Erythroblast (primary cell): Measurements from ENCODE around the gene PTPRN2.

Experiments
- GATA1 ChIP-seq: IDR thresholded peaks from 2 replicates; pipeline ENCODE4 v1.6.1; 2011; ENCODE audit warnings: low read depth, mild to moderate bottlenecking, control low read depth, low read length, moderate library complexity
- POLR2A ChIP-seq: IDR thresholded peaks from 2 replicates; pipeline ENCODE4 v1.6.1; 2011; ENCODE audit warnings: mild to moderate bottlenecking, low read length

DNA sequence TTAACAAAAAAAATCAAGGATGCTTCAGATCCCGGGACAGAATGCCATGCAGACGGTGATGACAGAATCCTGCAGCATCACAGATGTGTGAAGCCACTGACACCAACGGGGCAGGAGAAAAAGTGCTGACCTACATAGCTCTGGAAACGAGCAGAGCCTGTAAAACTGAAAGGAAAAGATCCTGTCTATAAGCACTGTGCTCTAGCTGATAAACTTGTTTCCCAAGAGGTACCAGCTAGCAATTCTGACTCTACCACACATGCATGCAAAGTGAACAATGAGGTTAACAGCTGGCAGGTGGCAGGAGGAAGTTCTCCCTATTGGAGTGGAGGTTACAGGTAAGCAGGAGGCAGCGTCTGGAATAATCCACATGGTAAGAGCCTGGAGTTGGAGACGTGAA is 75.6 kb downstream of the PTPRN2 start:
- TF ChIP-seq POLR2A (no peak), GATA1 (no peak)
